VCaP (cell line): Measurements from ENCODE around the gene RECQL5.

Source experiments
- H3K27ac ChIP-seq: fragments of 450-650 bp; 2 replicates; pipeline ENCODE4 v1.5.1; 2017
- TF ChIP-seq, protein P1 (sequence below): fragments of 450-650 bp; conservative IDR thresholded peaks from 2 replicates; pipeline ENCODE4 v1.5.1; 2017; ENCODE audit warnings: mild to moderate bottlenecking, moderate library complexity

Gene RECQL5

DNA sequence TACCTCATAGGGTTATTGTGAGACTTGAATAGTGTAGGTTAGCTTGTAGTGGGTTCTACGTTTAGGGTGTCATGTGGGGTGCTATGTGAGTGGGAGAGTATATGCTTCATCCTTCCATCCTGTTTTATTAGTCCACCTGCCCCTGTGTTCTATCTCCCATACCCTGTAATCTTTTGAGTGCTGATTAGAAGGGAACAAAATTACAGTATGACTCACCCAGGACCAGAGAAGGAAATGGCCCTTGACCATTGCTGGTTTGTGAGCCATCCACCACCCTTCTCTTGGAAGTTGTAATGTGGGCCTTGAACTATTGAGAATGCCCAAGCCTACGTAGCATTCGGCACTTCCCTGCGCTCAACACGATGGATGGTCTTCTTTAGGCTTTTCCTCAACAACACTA lies 17.3 kb upstream of the RECQL5 start:
- no peak overlapping the region for H3K27ac ChIP-seq
- TF ChIP-seq, protein P1, sequence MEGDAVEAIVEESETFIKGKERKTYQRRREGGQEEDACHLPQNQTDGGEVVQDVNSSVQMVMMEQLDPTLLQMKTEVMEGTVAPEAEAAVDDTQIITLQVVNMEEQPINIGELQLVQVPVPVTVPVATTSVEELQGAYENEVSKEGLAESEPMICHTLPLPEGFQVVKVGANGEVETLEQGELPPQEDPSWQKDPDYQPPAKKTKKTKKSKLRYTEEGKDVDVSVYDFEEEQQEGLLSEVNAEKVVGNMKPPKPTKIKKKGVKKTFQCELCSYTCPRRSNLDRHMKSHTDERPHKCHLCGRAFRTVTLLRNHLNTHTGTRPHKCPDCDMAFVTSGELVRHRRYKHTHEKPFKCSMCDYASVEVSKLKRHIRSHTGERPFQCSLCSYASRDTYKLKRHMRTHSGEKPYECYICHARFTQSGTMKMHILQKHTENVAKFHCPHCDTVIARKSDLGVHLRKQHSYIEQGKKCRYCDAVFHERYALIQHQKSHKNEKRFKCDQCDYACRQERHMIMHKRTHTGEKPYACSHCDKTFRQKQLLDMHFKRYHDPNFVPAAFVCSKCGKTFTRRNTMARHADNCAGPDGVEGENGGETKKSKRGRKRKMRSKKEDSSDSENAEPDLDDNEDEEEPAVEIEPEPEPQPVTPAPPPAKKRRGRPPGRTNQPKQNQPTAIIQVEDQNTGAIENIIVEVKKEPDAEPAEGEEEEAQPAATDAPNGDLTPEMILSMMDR = no peak

DNA sequence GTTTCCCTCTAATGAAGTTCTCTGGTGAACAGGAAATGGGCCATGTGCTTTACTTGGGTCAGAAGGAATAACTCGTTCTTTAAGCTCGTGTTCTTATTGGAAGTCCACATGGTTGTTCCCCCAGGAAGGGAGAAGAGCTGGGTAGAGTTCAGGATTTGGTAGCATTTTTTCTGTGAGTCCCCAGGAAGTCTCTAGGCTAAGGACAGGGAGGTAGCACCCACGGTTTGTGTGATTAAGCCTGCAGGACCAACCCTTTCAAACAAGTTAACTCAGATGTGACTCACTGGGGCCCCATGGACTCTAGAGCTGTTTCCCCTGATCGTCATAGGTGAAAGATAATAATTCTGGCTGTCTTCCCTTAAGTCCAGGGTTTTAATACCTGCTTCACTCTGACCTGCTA lies 16.6 kb upstream of the RECQL5 start:
- no peak overlapping the region for H3K27ac ChIP-seq
- TF ChIP-seq, protein P1 = no peak

DNA sequence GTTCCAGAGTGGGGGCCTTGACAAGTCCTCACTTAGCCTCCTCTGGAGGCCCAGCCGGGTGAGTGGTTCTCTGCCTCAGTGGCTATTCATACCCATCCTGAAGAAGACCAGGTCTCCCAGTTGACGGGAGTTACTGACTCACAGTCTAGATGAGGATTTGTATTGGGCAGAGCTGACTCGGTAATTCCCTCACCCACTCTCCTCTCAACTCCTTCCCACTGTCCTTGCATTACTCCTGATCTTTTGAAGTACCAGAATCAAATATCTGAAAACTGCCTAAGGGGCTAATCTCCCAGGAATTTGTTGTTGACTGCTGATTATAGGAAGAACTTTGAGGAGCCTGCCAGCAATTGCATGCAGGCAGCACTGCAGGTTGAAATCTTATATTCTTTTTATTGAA lies 14.3 kb upstream of the RECQL5 start:
- H3K27ac ChIP-seq = no peak overlapping the region
- TF ChIP-seq, protein P1 = no peak

DNA sequence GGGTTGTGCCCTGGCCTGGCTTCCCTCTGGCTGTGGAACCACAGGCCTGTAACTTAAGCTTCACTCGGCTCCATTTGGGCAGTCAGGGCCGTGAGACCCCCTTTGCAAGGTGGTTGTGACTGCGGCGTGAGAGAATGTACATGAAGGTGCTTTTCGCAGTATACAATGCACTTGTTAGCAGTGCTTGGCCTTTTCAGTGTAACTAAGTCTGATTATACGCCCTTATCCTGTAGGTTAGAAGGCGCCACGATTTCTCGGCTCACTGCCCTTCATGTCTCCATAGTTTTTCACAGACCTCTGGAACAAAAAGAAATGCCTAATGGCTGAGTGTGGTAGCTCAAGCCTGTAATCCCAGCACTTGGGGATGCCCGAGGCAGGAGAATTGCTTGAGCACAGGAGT lies 13.5 kb upstream of the RECQL5 start:
- H3K27ac ChIP-seq = no peak overlapping the region
- TF ChIP-seq, protein P1 = no peak

DNA sequence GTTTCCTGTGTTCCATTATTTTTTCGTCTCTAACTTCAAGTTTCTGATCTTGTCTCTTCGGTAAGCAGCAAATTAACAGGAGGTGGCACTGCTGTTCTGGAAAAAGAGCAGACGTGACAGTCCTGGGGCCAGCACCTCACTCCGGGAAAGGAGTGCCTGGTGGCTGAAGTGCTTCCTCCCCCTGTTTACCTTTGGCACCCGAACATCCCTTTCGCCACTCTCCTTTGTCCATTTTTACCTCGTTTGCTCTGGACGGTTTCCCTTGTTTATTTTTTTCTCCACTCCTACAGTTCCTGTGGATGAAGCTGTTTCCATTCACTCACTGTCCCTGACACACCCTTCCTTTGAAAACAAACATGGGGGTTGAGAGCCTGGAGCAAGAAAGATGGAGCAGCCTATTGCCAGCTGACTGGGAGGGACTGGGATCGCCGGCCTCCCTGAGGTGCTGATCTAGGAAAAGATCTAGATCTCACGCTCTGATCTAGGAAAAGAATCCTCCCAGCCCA lies 12.8 kb upstream of the RECQL5 start:
- TF ChIP-seq, protein P1 = peak; percentile 21
- H3K27ac ChIP-seq = no peak overlapping the region

DNA sequence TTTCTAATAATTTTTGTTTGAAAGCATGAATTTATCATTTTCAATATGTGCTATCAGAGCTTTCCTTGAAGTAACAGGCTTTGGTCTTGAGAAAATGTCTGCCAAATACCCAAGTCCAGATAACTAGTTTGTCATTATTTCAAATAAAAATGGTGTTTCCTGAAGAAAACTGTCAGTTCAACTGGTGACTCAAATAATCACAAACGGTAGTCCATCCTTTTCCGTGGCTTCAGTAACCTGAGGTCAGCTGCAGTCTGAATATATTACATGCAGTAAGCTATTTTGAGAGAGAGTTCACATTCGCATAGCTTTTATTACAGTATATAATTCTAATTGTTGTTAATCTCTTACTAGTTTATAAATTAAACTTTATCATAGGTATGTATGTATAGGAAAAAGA lies 9.5 kb upstream of the RECQL5 start:
- H3K27ac ChIP-seq = no peak overlapping the region
- TF ChIP-seq, protein P1 = no peak

DNA sequence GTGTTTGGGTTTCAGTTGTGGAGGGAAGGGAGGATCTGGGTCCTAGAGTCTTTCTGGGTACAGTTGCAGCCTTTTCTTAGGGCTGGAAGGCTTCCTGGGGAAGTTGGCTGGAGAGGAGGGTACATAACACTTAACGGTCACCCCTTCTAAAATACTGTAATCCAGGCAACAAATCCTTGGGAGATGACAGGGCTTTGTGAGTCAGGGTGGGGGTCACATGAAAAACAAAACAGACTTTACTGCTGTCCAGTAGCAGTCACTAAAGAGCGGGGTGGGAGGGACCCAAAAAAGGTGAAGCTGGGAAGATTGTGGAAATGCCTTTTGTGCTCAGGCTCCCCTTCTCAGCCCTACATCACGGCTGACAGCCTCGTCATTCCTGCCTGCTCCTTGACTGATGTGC lies 6.5 kb upstream of the RECQL5 start:
- TF ChIP-seq, protein P1 = no peak
- H3K27ac ChIP-seq = no peak overlapping the region
